A549 treated with CpdA at 1 μM for 4 hours (cell line): ENCODE results near the gene COX10. TPM values are rescaled to one million over a fixed set of nuclear protein-coding genes. Genes with fewer than 3 reads are reported as not detected.

ENCODE experiments used
- total RNA-seq: library from RNA; stranded (reverse); fragments of 200-300 nt; extraction: Qiagen RNA extraction; gene quantifications from 5 replicates; pipeline ENCODE4 v1.2.3, GENCODE V29; 2022; ENCODE audit warnings: low read depth

Gene COX10
- total RNA-seq, result 18.5 to 21.5 TPM (median 19.7 TPM) in 5 replicates

DNA sequence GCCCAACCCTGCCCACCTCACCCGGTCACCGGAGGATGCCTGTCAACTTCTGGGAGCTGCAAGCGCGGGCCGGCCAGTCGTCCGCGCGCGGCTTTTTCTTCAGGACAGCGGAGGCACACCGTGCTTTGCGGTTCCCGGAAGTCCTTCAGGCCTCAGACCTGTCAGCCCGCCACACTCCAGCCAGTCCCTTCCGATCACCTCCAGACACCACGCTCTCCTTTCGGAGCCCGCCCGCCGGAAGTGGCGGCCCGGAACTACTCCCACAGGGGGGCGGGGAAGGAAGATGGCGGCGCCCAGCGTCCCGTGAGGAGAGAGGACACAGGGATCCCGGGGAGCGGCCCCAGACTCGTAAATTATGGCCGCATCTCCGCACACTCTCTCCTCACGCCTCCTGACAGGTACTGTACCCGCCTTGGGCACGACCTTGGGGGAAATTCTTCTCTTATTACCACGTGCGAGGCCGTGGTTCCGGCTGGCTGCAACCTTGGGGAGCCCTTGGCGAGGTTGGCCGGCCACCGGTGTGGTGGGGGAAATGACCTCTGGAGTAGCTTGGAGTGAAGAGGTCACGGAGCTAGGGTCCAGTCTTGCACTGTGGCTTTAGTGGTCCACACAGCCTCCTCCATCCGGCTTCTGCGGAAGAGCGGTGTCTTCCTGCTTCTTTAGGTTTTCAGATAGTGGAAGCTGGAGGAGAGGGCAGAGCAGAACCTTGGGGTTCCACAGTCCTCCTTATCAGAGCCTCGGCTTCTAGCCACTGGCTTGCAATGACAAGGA is at the start of gene COX10:
Gene COX10 (plus strand): TSS at position 254 of the 771 bp plus-strand sequence. CDS start 102 bp downstream, at position 356.

DNA sequence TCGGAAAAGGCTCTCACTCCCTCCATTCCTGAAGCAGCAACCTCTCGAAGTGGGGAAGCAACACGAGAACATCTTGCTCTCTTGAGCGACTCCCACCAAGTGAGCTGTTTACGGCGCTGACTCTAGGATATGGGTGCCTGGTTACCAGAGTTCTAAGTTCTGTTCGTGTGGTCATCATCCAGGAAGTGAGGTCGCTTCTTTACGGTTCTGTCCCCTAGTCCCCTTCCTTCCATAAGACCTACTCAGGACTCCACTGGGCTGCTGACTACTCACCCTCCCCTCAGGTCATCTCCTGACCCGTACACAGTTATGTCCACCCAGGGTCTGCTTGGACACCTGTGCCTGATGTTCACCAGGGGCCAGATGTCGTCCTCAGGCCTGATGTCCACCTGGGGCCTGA is 167.5 kb downstream of the COX10 start, which contains the start of gene CDRT15:
Gene CDRT15 (minus strand): TSS at position 101 of the 400 bp plus-strand sequence. CDS start 29 bp downstream, at position 72.

Other genes with a start within 250 kb of the COX10 start
- gene CDRT15, start 167.4 kb downstream of the COX10 start, total RNA-seq, result not detected in 5 replicates
- 0.21 to 0.51 TPM (median 0.28 TPM) in 5 replicates for gene HS3ST3B1, start 231.6 kb downstream of the COX10 start, total RNA-seq